GM18951 (cell line): ENCODE results near the gene MAPT.

Experiments used
- POLR2A ChIP-seq: IDR thresholded peaks from 4 replicates; pipeline ENCODE4 v1.6.1; 2011; ENCODE audit warnings: mild to moderate bottlenecking; ENCODE audit not compliant: insufficient read length, insufficient read depth; ENCODE audit errors: extremely low read depth
- in situ Hi-C: fragments of 300-500 bp; cut with MboI; formaldehyde crosslinking; loops from one replicate; pipeline ENCODE4 v1.12.0; 2022; ENCODE audit warnings: low sequenced_read_pairs, mixed read lengths, inconsistent platforms; ENCODE audit not compliant: unreplicated experiment

The MAPT gene

GRCh38 chr17:45894022-45894784 is at the start of gene MAPT:
MAPT (plus strand) TSS chr17:45894554; CDS start chr17:45962338, 67,784 bp downstream.
- in situ Hi-C loops: no loop called here
- TF ChIP-seq POLR2A: peak; percentile 26

- TF ChIP-seq POLR2A: no peak
- in situ Hi-C loops: no loop called here
These were observed 49.5 kb upstream of the MAPT start, which contains the start of gene SPPL2C for GRCh38 chr17:45844695-45845375. SPPL2C (plus strand) TSS chr17:45844881; CDS start chr17:45844907, 26 bp downstream.

GRCh38 chr17:45845376-45846185 is 48.8 kb upstream of the MAPT start:
- no peak for TF ChIP-seq POLR2A
- in situ Hi-C loops: no loop called here

DNA sequence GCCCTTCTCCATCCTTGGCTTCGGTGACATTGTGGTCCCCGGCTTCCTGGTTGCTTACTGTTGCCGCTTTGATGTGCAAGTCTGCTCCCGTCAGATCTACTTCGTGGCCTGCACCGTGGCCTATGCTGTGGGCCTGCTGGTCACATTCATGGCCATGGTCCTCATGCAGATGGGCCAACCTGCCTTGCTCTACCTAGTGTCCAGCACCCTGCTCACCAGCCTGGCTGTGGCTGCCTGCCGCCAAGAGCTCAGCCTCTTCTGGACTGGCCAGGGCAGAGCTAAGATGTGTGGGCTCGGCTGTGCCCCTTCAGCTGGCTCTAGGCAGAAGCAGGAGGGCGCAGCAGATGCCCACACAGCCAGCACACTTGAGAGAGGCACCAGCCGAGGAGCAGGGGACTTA is 48.1 kb upstream of the MAPT start:
- TF ChIP-seq POLR2A: no peak
- in situ Hi-C loops: no loop called here

DNA sequence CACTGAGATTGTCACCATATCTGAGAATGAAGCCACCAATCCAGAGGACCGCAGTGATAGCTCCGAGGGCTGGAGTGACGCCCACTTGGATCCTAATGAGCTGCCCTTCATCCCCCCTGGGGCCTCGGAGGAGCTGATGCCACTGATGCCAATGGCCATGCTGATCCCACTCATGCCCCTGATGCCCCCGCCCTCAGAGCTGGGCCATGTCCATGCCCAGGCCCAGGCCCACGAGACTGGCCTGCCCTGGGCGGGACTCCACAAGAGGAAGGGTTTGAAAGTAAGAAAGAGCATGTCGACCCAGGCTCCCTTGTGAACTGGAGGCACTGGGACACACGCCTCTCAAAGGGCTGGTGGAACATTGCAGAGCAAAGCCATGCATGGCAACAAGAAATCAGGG is 47.7 kb upstream of the MAPT start:
- no peak for TF ChIP-seq POLR2A
- in situ Hi-C loops: no loop called here

DNA sequence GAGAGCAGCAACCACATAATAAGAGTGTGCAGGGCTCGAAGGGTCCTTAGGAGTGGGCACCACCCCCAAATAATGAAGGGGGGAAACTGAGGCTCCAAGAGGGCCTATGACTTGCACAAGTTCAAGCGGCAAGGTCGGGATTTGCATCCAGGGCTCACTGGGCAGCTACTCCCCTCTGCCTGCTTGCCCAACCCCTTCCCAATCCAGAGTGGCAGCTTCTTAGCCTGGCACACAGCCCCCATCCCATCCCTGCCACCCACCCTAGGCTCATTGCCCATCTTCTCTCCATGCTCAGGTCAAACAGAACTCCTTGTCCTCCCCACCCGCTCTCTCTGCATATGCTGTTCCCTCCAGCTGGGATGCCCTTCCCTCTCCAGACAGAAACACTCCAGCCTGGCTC is 47.3 kb upstream of the MAPT start:
- no peak for TF ChIP-seq POLR2A
- in situ Hi-C loops: no loop called here

GRCh38 chr17:45847747-45848146 is 46.6 kb upstream of the MAPT start:
- no peak for TF ChIP-seq POLR2A
- in situ Hi-C loops: no loop called here

DNA sequence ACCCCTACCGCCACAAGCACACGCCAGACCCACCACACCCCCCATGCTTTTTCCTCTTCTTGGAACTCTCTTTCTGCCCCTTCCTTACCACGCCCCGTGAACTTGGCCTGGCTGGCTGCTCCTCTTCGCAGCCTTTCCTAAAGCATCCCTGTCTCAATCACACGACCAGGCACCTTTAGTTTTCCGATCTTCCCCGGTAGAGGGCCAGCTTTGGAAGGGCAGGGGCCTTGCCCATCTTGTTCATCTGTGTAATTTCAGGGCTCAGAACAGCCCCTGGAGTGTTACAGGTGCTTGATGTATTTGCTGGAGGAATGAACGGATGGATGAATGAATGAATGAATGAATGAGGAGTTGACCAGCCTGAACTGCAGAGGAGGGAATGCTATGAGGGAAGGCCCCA is 45.9 kb upstream of the MAPT start:
- in situ Hi-C loops: no loop called here
- no peak for TF ChIP-seq POLR2A

- TF ChIP-seq POLR2A: no peak
- in situ Hi-C loops: no loop called here
These were observed 45.4 kb upstream of the MAPT start for GRCh38 chr17:45848868-45849535.

DNA sequence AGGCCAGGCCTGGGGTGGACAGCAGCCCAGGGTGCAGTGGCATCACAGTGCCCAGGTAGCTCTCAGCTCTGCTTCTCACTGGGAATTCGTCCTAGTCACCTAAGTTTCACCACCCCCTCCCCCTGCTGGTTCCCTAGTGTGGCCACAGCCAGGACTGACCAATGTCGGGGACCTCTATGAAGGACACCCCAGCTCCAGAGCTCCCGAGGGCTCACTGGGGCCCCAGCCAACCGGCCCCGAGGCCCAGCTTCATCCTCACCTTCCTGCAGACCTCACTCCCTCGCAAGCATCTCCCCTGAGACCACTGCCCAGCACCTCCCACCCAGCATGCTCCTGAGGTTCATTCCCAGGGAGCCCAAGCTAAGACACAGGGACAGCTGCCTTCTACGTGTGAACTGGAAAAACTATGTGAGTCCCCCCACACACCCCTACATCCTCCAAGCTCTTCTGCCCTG is 44.8 kb upstream of the MAPT start:
- in situ Hi-C loops: no loop called here

DNA sequence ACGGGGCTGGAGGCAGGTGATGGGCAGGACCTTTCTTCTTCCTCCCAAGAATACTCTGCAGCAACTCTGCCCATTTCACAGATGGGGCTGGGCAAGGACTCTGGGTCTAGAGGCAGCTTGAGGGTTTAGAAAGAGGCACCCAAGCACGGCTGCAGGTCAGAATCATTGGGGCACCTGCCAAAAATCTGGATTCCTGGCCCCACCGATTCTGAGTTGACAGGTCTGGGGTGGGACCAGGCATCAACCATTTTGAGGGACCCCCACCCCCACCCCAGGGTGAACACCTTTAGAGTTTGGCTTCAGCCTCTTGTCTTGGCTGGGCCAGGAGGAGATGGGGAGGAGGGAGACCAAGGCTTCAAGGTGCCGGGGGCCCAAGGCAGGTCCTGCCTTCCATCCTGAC is 44.3 kb upstream of the MAPT start:
- TF ChIP-seq POLR2A: no peak
- in situ Hi-C loops: no loop called here

More for the DNA sequence above, 44.8 kb upstream of the MAPT start:
- no peak for TF ChIP-seq POLR2A

GRCh38 chr17:45850468-45850867 is 43.9 kb upstream of the MAPT start:
- no peak for TF ChIP-seq POLR2A
- in situ Hi-C loops: no loop called here

DNA sequence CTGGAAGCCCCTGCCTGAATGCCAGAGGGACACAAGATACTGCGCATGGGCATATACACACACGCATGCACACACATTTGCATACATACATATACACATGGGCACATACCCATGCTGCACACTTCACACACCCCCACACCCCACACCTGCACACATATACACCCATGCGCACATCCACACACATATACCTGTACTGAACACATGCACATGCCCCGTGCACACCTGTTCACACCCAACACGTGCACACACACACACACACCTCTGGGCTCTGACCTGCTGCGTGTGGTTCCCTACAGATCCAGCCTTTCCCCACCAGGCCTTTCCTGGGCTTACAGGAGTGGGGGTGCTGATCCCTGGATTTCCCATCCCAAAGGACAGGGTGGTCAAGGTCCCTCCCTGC is 43.3 kb upstream of the MAPT start:
- in situ Hi-C loops: no loop called here
- no peak for TF ChIP-seq POLR2A

- in situ Hi-C loops: no loop called here
- TF ChIP-seq POLR2A: no peak
These were observed 42.9 kb upstream of the MAPT start for GRCh38 chr17:45851464-45851863.
